ENCODE measurements around the gene SH3D21.
A peak's percentile ranks its signal among the peaks of the same experiment; 100 is the strongest.

The SH3D21 gene

DNA sequence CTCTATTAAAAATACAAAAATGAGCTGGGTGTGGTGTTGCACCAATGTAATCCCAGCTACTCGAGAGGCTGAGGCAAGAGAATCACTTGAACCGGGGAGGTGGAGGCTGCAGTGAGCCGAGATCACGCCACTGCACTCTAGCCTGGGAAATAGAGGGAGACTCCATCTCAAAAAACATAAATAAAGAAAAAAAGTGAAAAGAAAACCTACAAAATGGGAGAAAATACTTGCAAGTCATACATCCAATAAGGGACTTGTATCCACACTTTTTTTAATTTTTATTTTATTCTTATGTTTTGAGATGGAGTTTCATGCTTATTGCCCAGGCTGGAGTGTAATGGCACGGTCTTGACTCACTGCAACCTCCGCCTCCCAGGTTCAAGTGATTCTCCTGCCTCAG lies 29.5 kb upstream of the SH3D21 start:
- Histone ChIP-seq H2BK5ac (ENCODE audit: low read depth, low read length, poor library complexity, severe bottlenecking) (no peak overlapping the region), H3K79me1 (replicated peaks; ENCODE audit: low read length, poor library complexity, severe bottlenecking) (peaks cover 4% of the 10 kb centered on the region), H3K4me2 (ENCODE audit: low read length, poor library complexity, severe bottlenecking) (no peak overlapping the region), H2BK120ac (ENCODE audit: low read depth, low read length) (no peak overlapping the region), H4K91ac (ENCODE audit: low read length) (no peak overlapping the region), H3K18ac (ENCODE audit: low read depth in 1 of 2, low read length in 2 of 2) (no peak overlapping the region), H2BK12ac (ENCODE audit: low read length in 2 of 2) (no peak overlapping the region), H3K9me3 (ENCODE audit: control insufficient read depth, low read length) (no peaks in the 10 kb centered on the region), H3K4me3 (ENCODE audit: insufficient read depth in 1 of 2, low read depth in 1 of 2, low read length in 2 of 2) (no peak overlapping the region), H2AFZ (ENCODE audit: low read depth, low read length) (no peak overlapping the region), H3K14ac (ENCODE audit: low read length in 2 of 2) (no peak overlapping the region), H3K9ac (ENCODE audit: low read length) (no peak overlapping the region), H3K4ac (ENCODE audit: low read depth in 1 of 2, low read length in 2 of 2) (no peak overlapping the region), H3K23ac (ENCODE audit: low read length in 2 of 2) (no peak overlapping the region), H3K27ac (ENCODE audit: low read length, poor library complexity, severe bottlenecking) (no peak overlapping the region), H4K8ac (ENCODE audit: low read length) (no peak overlapping the region), H3K36me3 (ENCODE audit: control insufficient read depth in 1 of 2, insufficient read depth in 2 of 2, low read depth in 1 of 2, low read length in 2 of 2) (peaks cover 13 to 22% of the 10 kb centered on the region in 2 experiments), H3K4me1 (ENCODE audit: control insufficient read depth, insufficient read depth, low read depth, low read length) (no peaks in the 10 kb centered on the region), H2AK5ac (ENCODE audit: low read length, severe bottlenecking) (no peak overlapping the region), H2BK15ac (ENCODE audit: low read depth, poor library complexity, severe bottlenecking) (no peak overlapping the region), H3K27me3 (ENCODE audit: control insufficient read depth in 1 of 2, insufficient read depth in 1 of 2, low read length in 2 of 2) (no peaks in the 10 kb centered on the region)
- DNase-seq = no peak
- WGBS = 97% methylated on average over 4 of the region's 6 CpGs

DNA sequence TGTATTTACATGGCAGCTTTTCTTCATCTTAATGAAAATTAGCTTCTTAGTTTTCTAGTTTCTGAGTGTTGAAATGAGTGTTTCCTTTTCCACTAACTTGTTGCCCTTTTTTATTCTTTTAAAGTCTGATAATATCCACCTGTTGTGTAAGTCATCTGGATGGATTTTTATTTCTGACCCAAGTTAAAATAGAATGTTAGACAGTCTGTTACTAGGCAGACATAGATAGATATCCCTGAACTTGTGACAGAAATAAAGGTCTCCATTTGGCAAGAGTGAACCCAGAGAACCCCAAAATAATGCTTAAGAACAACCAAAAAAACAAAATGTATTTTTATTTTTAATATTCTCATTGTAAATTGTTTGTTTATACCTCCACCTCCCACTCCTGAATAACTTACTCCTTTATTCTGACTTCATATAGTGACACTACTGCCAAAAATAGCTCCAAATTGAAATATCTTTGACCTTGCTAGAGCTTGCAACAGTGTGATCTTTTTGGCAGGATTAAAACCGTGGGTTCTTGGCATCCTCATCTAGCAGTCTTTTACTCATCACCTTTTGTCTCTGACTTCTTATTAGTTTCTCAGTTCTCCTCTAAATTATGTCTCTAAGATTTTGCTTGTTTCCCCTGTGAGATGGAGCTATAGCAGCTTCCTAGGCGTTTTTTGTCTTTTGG lies 26.9 kb upstream of the SH3D21 start:
- H2BK15ac ChIP-seq (ENCODE audit: low read depth, poor library complexity, severe bottlenecking) = no peak overlapping the region
- H3K23ac ChIP-seq (ENCODE audit: low read length in 2 of 2) = no peak overlapping the region
- H3K14ac ChIP-seq (ENCODE audit: low read length in 2 of 2) = no peak overlapping the region
- peaks cover 10 to 25% of the 10 kb centered on the region in 2 experiments for H3K36me3 ChIP-seq (ENCODE audit: control insufficient read depth in 1 of 2, insufficient read depth in 2 of 2, low read depth in 1 of 2, low read length in 2 of 2)
- no peak overlapping the region for H3K4ac ChIP-seq (ENCODE audit: low read depth in 1 of 2, low read length in 2 of 2)
- no peak overlapping the region for H2AFZ ChIP-seq (ENCODE audit: low read depth, low read length)
- H3K4me3 ChIP-seq (ENCODE audit: insufficient read depth in 1 of 2, low read depth in 1 of 2, low read length in 2 of 2) = no peak overlapping the region
- H3K9ac ChIP-seq (ENCODE audit: low read length) = peak overlapping the region; percentile 74
- 100% methylated on average over 1 of the region's 2 CpGs for WGBS
- no peaks in the 10 kb centered on the region for H3K9me3 ChIP-seq (ENCODE audit: control insufficient read depth, low read length)
- no peaks in the 10 kb centered on the region for H3K27me3 ChIP-seq (ENCODE audit: control insufficient read depth in 1 of 2, insufficient read depth in 1 of 2, low read length in 2 of 2)
- no peak overlapping the region for H2BK5ac ChIP-seq (ENCODE audit: low read depth, low read length, poor library complexity, severe bottlenecking)
- no peak overlapping the region for H2BK12ac ChIP-seq (ENCODE audit: low read length in 2 of 2)
- no peak overlapping the region for H4K91ac ChIP-seq (ENCODE audit: low read length)
- no peak overlapping the region for H3K4me2 ChIP-seq (ENCODE audit: low read length, poor library complexity, severe bottlenecking)
- H4K8ac ChIP-seq (ENCODE audit: low read length) = no peak overlapping the region
- H3K79me1 ChIP-seq (replicated peaks; ENCODE audit: low read length, poor library complexity, severe bottlenecking) = peaks cover 4% of the 10 kb centered on the region
- no peak for DNase-seq
- no peak overlapping the region for H2AK5ac ChIP-seq (ENCODE audit: low read length, severe bottlenecking)
- no peak overlapping the region for H3K27ac ChIP-seq (ENCODE audit: low read length, poor library complexity, severe bottlenecking)
- no peak overlapping the region for H3K18ac ChIP-seq (ENCODE audit: low read depth in 1 of 2, low read length in 2 of 2)
- no peaks in the 10 kb centered on the region for H3K4me1 ChIP-seq (ENCODE audit: control insufficient read depth, insufficient read depth, low read depth, low read length)
- no peak overlapping the region for H2BK120ac ChIP-seq (ENCODE audit: low read depth, low read length)

DNA sequence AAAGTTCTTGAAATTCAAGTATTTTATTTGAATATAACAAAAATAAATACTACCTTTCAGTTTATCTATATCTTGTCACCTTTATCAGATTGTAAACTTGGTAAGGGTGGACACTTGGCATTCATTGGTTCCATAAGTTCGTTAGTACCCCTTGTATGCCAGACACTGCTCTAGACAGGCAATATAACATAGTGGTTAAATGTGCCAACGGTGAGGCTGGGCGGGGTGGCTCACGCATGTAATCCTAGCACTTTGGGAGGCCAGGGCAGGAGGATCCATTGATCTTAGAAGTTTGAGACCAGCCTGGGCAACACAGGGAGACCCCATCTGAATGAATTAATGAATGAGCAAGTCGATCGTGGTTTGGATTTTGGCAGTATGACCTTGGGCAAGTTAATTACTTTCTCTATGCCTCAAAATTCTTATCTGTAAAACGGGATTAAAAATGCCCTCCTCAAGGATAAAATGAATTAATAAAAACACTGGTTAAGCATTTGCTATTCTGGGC lies 26.3 kb upstream of the SH3D21 start:
- H2BK12ac ChIP-seq (ENCODE audit: low read length in 2 of 2) = no peak overlapping the region

DNA sequence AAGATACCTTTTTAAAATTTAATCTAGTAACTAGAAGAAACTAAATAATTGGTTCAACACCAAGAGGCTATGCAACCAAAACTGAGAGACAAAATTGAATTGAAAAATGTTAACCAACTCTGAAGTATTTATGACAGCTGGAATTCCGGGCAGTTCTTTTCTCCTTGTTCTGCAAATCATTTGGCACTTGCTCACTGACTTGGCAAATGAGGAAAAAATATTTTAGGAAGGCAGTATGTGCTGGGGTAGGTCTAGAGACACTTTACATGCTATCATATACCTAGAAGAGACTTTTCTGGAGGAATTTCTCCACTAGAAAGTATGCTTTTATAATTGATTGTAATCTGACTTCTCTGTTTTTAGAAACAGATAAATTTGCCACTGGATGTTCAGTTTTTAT lies 22.1 kb upstream of the SH3D21 start:
- no peaks in the 10 kb centered on the region for H3K9me3 ChIP-seq (ENCODE audit: control insufficient read depth, low read length)
- no peak overlapping the region for H2AFZ ChIP-seq (ENCODE audit: low read depth, low read length)
- H2BK5ac ChIP-seq (ENCODE audit: low read depth, low read length, poor library complexity, severe bottlenecking) = no peak overlapping the region
- H2BK12ac ChIP-seq (ENCODE audit: low read length in 2 of 2) = no peak overlapping the region
- no peaks in the 10 kb centered on the region for H3K27me3 ChIP-seq (ENCODE audit: control insufficient read depth in 1 of 2, insufficient read depth in 1 of 2, low read length in 2 of 2)
- 79% methylated on average over 1 of the region's 1 CpG for WGBS
- H2BK15ac ChIP-seq (ENCODE audit: low read depth, poor library complexity, severe bottlenecking) = no peak overlapping the region
- no peak overlapping the region for H3K27ac ChIP-seq (ENCODE audit: low read length, poor library complexity, severe bottlenecking)
- H3K18ac ChIP-seq (ENCODE audit: low read depth in 1 of 2, low read length in 2 of 2) = no peak overlapping the region
- H2BK120ac ChIP-seq (ENCODE audit: low read depth, low read length) = no peak overlapping the region
- no peak overlapping the region for H3K4me3 ChIP-seq (ENCODE audit: insufficient read depth in 1 of 2, low read depth in 1 of 2, low read length in 2 of 2)
- peaks cover 5% of the 10 kb centered on the region for H3K79me1 ChIP-seq (replicated peaks; ENCODE audit: low read length, poor library complexity, severe bottlenecking)
- no peaks in the 10 kb centered on the region for H3K4me1 ChIP-seq (ENCODE audit: control insufficient read depth, insufficient read depth, low read depth, low read length)
- H3K36me3 ChIP-seq (ENCODE audit: control insufficient read depth in 1 of 2, insufficient read depth in 2 of 2, low read depth in 1 of 2, low read length in 2 of 2) = peaks cover 14 to 65% of the 10 kb centered on the region in 2 experiments
- no peak overlapping the region for H3K4ac ChIP-seq (ENCODE audit: low read depth in 1 of 2, low read length in 2 of 2)
- H3K9ac ChIP-seq (ENCODE audit: low read length) = peak overlapping the region; percentile 55
- DNase-seq = no peak
- H3K23ac ChIP-seq (ENCODE audit: low read length in 2 of 2) = no peak overlapping the region
- no peak overlapping the region for H3K4me2 ChIP-seq (ENCODE audit: low read length, poor library complexity, severe bottlenecking)
- no peak overlapping the region for H4K8ac ChIP-seq (ENCODE audit: low read length)
- H2AK5ac ChIP-seq (ENCODE audit: low read length, severe bottlenecking) = no peak overlapping the region
- H4K91ac ChIP-seq (ENCODE audit: low read length) = no peak overlapping the region
- H3K14ac ChIP-seq (ENCODE audit: low read length in 2 of 2) = no peak overlapping the region

More for the DNA sequence above, 26.3 kb upstream of the SH3D21 start:
- no peak overlapping the region for H2BK120ac ChIP-seq (ENCODE audit: low read depth, low read length)
- no peak overlapping the region for H3K27ac ChIP-seq (ENCODE audit: low read length, poor library complexity, severe bottlenecking)
- no peak overlapping the region for H2AK5ac ChIP-seq (ENCODE audit: low read length, severe bottlenecking)
- no peak overlapping the region for H3K18ac ChIP-seq (ENCODE audit: low read depth in 1 of 2, low read length in 2 of 2)
- H3K9ac ChIP-seq (ENCODE audit: low read length) = peak overlapping the region; percentile 74
- H3K4ac ChIP-seq (ENCODE audit: low read depth in 1 of 2, low read length in 2 of 2) = no peak overlapping the region
- no peaks in the 10 kb centered on the region for H3K27me3 ChIP-seq (ENCODE audit: control insufficient read depth in 1 of 2, insufficient read depth in 1 of 2, low read length in 2 of 2)
- no peak for DNase-seq
- no peaks in the 10 kb centered on the region for H3K9me3 ChIP-seq (ENCODE audit: control insufficient read depth, low read length)
- H3K4me3 ChIP-seq (ENCODE audit: insufficient read depth in 1 of 2, low read depth in 1 of 2, low read length in 2 of 2) = no peak overlapping the region
- no peaks in the 10 kb centered on the region for H3K4me1 ChIP-seq (ENCODE audit: control insufficient read depth, insufficient read depth, low read depth, low read length)
- H2BK5ac ChIP-seq (ENCODE audit: low read depth, low read length, poor library complexity, severe bottlenecking) = no peak overlapping the region
- peaks cover 6 to 31% of the 10 kb centered on the region in 2 experiments for H3K36me3 ChIP-seq (ENCODE audit: control insufficient read depth in 1 of 2, insufficient read depth in 2 of 2, low read depth in 1 of 2, low read length in 2 of 2)
- 92% methylated on average over 6 of the region's 7 CpGs for WGBS
- H3K79me1 ChIP-seq (replicated peaks; ENCODE audit: low read length, poor library complexity, severe bottlenecking) = peaks cover 4% of the 10 kb centered on the region
- H4K91ac ChIP-seq (ENCODE audit: low read length) = no peak overlapping the region
- no peak overlapping the region for H3K4me2 ChIP-seq (ENCODE audit: low read length, poor library complexity, severe bottlenecking)
- no peak overlapping the region for H4K8ac ChIP-seq (ENCODE audit: low read length)
- no peak overlapping the region for H3K23ac ChIP-seq (ENCODE audit: low read length in 2 of 2)
- peak overlapping the region; percentile 47 for H2AFZ ChIP-seq (ENCODE audit: low read depth, low read length)
- H2BK15ac ChIP-seq (ENCODE audit: low read depth, poor library complexity, severe bottlenecking) = no peak overlapping the region
- H3K14ac ChIP-seq (ENCODE audit: low read length in 2 of 2) = no peak overlapping the region
